Measurements from ENCODE around the gene KRTAP9-3.
"Not testable (repeated sequence)": the region's sequence is repeated elsewhere in the genome, so short reads cannot be mapped to it uniquely, and the experiment has no call there.

Gene KRTAP9-3

DNA sequence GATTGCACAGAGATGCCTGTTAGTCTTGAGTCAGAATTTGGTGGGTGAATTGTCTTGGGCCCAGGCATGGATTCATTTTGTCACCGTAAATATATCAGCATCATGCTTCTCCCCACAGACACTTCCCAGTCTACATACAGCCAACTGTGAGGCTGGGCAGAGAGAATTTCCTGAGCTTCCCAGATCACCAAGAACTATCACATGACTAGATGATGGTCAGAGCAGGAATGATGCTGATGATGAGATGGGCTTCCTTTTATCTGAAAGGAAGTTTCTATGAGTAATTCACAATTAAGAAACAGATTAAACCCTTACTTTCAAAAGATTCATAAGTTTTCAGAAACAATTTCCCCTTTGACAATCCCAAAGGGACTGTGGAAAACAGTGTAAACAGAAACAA is 22.6 kb downstream of the KRTAP9-3 start:
- DNase-seq = no peak

DNA sequence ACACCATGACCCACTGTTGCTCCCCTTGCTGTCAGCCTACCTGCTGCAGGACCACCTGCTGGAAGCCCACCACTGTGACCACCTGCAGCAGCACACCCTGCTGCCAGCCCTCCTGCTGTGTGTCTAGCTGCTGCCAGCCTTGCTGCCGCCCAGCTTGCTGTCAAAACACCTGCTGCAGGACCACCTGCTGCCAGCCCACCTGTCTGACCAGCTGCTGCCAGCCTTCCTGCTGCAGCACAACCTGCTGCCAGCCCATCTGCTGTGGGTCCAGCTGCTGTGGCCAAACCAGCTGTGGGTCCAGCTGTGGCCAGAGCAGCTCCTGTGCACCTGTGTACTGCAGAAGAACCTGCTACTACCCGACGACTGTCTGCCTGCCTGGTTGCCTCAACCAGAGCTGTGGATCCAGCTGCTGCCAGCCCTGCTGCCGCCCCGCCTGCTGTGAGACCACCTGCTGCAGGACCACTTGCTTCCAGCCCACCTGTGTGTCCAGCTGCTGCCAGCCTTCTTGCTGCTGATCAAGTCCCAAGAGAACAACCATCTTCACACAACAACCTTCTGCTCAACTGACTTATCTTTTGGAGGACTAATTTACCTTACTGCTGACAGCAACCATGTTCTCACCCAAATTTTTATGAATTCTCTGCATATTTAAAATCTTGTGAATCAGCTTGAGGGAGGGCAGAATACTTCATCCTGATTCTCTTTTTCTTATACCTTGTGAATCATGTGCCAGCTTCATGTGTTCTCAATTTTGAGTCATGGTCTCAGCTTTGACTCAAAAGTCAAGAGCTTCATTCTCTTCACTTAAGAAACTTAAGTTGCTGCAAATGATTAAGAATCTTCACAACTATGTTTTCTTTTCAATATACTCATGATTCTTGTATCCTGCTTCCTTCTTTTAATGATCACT is 23.4 kb downstream of the KRTAP9-3 start, which contains the start of gene KRTAP9-9:
Gene KRTAP9-9, plus strand, starts transcription at position 4 of the 910 bp plus-strand sequence.
- not testable (repeated sequence) for DNase-seq

DNA sequence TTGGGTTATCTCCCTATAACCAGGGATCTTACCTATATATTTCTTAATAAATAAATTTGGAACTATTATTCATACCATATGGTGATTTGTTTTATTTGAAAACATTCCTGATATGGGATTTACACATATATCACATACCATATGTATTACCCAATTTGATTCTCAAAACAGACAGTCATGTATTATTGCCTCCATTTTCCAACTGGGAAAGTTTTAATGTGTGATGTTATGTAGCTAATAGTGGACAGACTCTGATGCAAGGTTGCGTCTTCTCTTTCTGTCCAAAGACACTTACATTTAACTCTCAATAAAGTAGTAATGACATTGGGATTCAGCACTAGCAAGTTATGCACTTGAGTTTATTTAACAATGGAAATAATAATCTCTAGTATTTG is 24.0 kb downstream of the KRTAP9-3 start:
- no peak for DNase-seq

DNA sequence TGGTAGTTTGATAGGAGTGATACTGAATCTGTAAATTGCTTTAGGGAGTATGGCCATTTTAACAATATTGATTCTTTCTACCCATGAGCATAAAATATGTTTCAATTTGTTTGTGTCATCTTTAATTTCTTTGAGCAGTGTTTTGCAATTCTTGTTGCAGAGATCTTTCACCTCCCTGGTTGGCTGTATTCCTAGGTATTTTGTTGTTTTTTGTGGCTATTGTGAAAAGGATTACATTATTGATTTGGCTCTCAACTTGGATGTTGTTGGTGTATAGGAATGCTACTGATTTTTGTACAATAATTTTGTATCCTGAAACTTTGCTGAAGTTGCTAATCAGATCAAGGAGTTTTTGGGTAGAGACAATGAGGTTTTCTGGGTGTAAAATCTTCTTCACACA is 26.2 kb downstream of the KRTAP9-3 start:
- DNase-seq = no peak

GRCh38 chr17:41263212-41263611 is 31.0 kb downstream of the KRTAP9-3 start:
- no peak for DNase-seq

DNA sequence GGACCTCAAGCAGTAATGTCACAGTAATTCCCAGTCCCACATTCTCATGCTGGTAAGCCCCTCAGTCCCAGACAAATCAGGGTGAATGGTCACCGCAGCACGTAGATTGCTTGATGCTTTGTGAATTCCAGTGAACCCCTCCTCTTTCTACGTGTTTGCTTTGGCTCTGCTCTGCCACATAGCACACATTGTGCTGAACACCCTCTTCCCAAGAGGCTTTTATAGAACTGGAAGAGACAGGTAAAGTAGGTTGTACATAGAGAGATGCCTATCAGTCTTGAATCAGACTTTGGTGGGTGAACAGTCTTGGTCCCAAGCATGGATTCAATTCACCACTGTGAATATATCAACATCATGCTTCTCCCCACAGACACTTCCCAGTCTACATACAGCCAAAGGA is 32.4 kb downstream of the KRTAP9-3 start:
- DNase-seq = no peak

- DNase-seq = no peak
Measured at GRCh38 chr17:41265078-41265477, 32.8 kb downstream of the KRTAP9-3 start, which contains the start of gene KRTAP9-6. Gene KRTAP9-6 (plus strand): TSS chr17:41265378. CDS start chr17:41265378, 0 bp downstream.

DNA sequence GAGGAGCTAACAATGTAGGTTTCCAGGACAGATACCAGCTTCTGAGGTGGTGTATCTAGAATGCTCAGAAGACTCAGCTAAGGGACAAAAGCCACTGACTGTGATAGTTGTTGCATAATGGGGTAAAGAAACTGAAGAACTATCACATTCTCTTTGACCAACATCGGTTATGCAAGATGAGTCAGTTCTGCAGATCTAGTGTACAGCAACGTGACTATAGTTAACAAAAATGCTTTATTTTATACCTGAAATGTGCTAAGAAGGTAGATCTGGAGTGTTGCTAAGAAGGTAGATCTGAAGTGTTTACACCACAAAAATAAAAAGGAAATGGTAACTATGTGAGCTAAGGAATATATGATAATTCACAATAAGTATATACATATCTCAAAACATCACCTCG is 35.5 kb downstream of the KRTAP9-3 start:
- no peak for DNase-seq

- not testable (repeated sequence) for DNase-seq
Measured at GRCh38 chr17:41271323-41271722, 39.1 kb downstream of the KRTAP9-3 start.

DNA sequence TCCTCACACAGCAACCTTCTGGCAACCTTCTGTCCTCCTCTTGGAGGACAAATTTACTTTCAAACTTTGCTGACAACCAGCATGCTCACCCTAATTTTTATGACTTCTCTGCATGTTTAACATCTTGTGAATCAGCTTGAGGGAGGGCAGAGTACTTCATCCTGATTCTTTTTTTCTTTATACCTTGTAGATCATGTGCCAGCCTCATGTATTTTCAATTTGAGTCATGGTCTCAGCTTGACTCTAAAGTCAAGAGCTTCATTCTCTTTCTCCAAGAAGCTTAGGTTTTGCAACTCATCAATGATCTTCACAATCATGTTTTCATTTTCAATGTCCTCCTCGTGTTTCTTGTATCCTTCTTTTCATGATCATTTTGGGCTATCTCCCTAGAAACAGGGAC is 39.6 kb downstream of the KRTAP9-3 start:
- DNase-seq = no peak

- not testable (repeated sequence) for DNase-seq
Measured at GRCh38 chr17:41275648-41276190, 43.5 kb downstream of the KRTAP9-3 start, which contains the start of gene KRTAP9-7. Gene KRTAP9-7 (plus strand): TSS chr17:41275698. CDS start chr17:41275698, 0 bp downstream.

DNA sequence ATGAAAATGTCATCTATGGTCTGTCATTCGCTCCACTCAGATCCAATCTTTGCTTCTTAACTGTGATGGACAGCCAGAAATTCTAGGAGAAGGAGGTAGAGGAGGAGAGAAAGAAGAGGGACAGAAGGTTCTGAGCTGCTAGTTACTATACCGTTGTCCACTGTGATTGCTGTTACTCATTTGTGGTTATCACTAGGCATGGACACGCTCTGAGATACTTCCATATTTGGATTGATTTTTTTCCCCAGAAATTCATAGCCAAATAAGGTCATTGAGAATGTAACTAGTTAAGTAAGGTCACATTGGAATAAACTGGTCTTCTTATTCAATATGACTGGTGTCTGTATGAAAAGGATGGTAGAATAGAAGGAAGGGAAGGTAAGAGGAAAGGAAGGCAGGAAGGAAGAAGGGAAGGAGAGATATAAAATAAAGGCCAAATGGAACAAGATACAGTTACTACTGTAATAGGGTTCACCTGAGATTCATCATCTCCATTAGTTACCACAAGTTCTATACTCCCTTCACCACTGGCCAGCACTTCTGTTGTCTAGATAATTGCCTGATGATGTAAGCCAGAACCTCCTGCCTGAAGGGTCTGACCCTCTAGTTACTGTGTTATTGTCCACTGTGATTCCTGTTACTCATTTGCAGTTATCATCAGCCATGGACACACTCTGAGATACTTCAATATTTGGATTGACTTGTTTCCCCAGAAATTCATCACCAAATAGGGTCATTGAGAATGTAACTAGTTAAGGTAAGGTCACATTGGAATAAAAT is 46.1 kb downstream of the KRTAP9-3 start:
- no peak for DNase-seq

All from activated gamma-delta T cell treated with Interleukin-2 at 50 U/mL for 16 hours (primary cell).